HCT116 (cell line): ENCODE results near the gene SEMA3G. TPM values are rescaled to one million over a fixed set of nuclear protein-coding genes. Genes with fewer than 3 reads are reported as not detected.

Source experiments
- ATAC-seq: fragments of 200-7000 bp; cut with Tn5 transposase; 2 replicates; pipeline ENCODE4 v1.9.1; 2020; ENCODE audit warnings: mild to moderate bottlenecking, moderate library complexity
- BruUV-seq: library from RNA; stranded (reverse); fragments of 400-500 nt; replicated peaks from 2 replicates; lab custom pipeline; 2021; lab: Mats Ljungman, UMichigan
- CTCF ChIA-PET: fragments of 300-600 bp; sonication (Branson Sonifier 250); formaldehyde crosslinking; loops from one replicate; lab custom pipeline; 2021; ENCODE audit warnings: antibody characterized with exemption; lab: Charles Lee
- POLR2A ChIA-PET: fragments of 300-600, 350-600 bp; sonication (Branson Sonifier 250); formaldehyde crosslinking; loops from one replicate; lab custom pipeline; 2021; ENCODE audit warnings: antibody characterized with exemption; lab: Charles Lee
- RAD21 ChIA-PET, 2 experiments: fragments of 300-600 bp; sonication (Branson Sonifier 250); formaldehyde crosslinking; loops; one replicate each; lab custom pipeline; 2023; ENCODE audit warnings: low total read pairs in 2 of 2; ENCODE audit not compliant: uncharacterized antibody in 2 of 2, unreplicated experiment in 2 of 2, low non-redundant PET in 1 of 2; lab: Charles Lee
- DNase-seq: peaks from one replicate; pipeline ENCODE4 v3.0.0-alpha.2; 2010; ENCODE audit warnings: low read depth, low spot score
- H2AFZ ChIP-seq: fragments of 200-600 bp; shearing (Covaris generic), sonication (generic); 2 replicates; pipeline ENCODE4 v1.6.1; 2017; ENCODE audit warnings: low read depth, mixed run types, mixed read lengths, antibody characterized with exemption, low read length; ENCODE audit not compliant: poor library complexity, severe bottlenecking
- H3K27ac ChIP-seq: 2 replicates; pipeline ENCODE4 v1.5.1; 2012; ENCODE audit warnings: low read depth, low read length
- H3K27me3 ChIP-seq: fragments of 200-600 bp; sonication (generic); 2 replicates; pipeline ENCODE4 v1.6.1; 2016; ENCODE audit warnings: mixed run types, low read length, mixed read lengths; ENCODE audit not compliant: insufficient read depth
- H3K36me3 ChIP-seq, 2 experiments: fragments of 200-500 bp in 1 of 2; fragments of 200-600 bp in 1 of 2; sonication (Bioruptor generic) in 1 of 2; sonication (generic) in 1 of 2; 2 replicates each; pipeline versions ENCODE4 v1.5.1 to v1.6.1; 2014 to 2016; ENCODE audit warnings: low read length in 2 of 2, inconsistent platforms in 1 of 2, mixed read lengths in 1 of 2, mixed run types in 1 of 2; ENCODE audit not compliant: insufficient read depth in 2 of 2, control insufficient read depth in 1 of 2
- H3K4me1 ChIP-seq, 2 experiments: fragments of 200-600 bp in 1 of 2; sonication (generic) in 1 of 2; 2 replicates each; pipeline versions ENCODE4 v1.5.1 to v1.6.1; 2012 to 2017; ENCODE audit warnings: low read length in 2 of 2, inconsistent platforms in 1 of 2, mild to moderate bottlenecking in 1 of 2, mixed read lengths in 1 of 2, mixed run types in 1 of 2, moderate library complexity in 1 of 2; ENCODE audit not compliant: insufficient read depth in 2 of 2, control insufficient read depth in 1 of 2
- H3K4me2 ChIP-seq: fragments of 200-600 bp; sonication (generic); 2 replicates; pipeline ENCODE4 v1.6.1; 2017; ENCODE audit warnings: mixed run types, low read length, mixed read lengths
- H3K4me3 ChIP-seq, 2 experiments: fragments of 200-600 bp in 1 of 2; sonication (generic) in 1 of 2; replicated peaks in 1 of 2; 2 replicates each; pipeline ENCODE4 v1.5.1; 2011 to 2016; ENCODE audit warnings: low read length in 2 of 2, control low read depth in 1 of 2, low read depth in 1 of 2, mild to moderate bottlenecking in 1 of 2, mixed read lengths in 1 of 2, mixed run types in 1 of 2
- H3K79me2 ChIP-seq: fragments of 200-600 bp; sonication (generic); 2 replicates; pipeline ENCODE4 v1.6.1; 2017; ENCODE audit warnings: mild to moderate bottlenecking, mixed run types, low read length, moderate library complexity, mixed read lengths; ENCODE audit not compliant: insufficient read depth
- H3K9ac ChIP-seq: fragments of 200-600 bp; sonication (generic); 2 replicates; pipeline ENCODE4 v1.6.1; 2016; ENCODE audit warnings: low read length, mixed read lengths
- H3K9me2 ChIP-seq: fragments of 200-600 bp; sonication (generic), shearing (Covaris generic); 2 replicates; pipeline ENCODE4 v1.6.1; 2017; ENCODE audit warnings: mixed run types, mild to moderate bottlenecking, moderate library complexity; ENCODE audit not compliant: insufficient read depth
- H3K9me3 ChIP-seq, 2 experiments: fragments of 200-500 bp in 1 of 2; fragments of 200-600 bp in 1 of 2; sonication (Bioruptor generic) in 1 of 2; sonication (generic) in 1 of 2; 2 replicates each; pipeline ENCODE4 v1.6.1; 2014 to 2017; ENCODE audit warnings: low read length in 2 of 2, mixed read lengths in 2 of 2, inconsistent platforms in 1 of 2, low read depth in 1 of 2, mild to moderate bottlenecking in 1 of 2, mixed run types in 1 of 2, moderate library complexity in 1 of 2; ENCODE audit not compliant: control insufficient read depth in 1 of 2, insufficient read depth in 1 of 2
- H4K20me1 ChIP-seq: fragments of 200-600 bp; sonication (generic), shearing (Covaris generic); 2 replicates; pipeline ENCODE4 v1.6.1; 2017; ENCODE audit warnings: mixed run types, mild to moderate bottlenecking, moderate library complexity; ENCODE audit not compliant: insufficient read depth
- CEBPB ChIP-seq: IDR thresholded peaks from 2 replicates; pipeline ENCODE4 v1.6.1; 2012; ENCODE audit warnings: low read depth
- ELF1 ChIP-seq: IDR thresholded peaks from 2 replicates; pipeline ENCODE4 v1.6.1; 2012; ENCODE audit warnings: low read depth, borderline replicate concordance
- POLR2A ChIP-seq: IDR thresholded peaks from 2 replicates; pipeline ENCODE4 v1.7.0; 2011; ENCODE audit warnings: borderline replicate concordance; ENCODE audit not compliant: insufficient read depth, insufficient read length; ENCODE audit errors: extremely low read depth
- YY1 ChIP-seq: IDR thresholded peaks from 2 replicates; pipeline ENCODE4 v1.6.1; 2011; ENCODE audit warnings: low read length, low read depth, moderate library complexity, mild to moderate bottlenecking; ENCODE audit not compliant: insufficient replicate concordance; ENCODE audit errors: extremely low read depth
- ZFX ChIP-seq: fragments of 450-650 bp; IDR thresholded peaks from 2 replicates; pipeline ENCODE4 v1.6.1; 2017
- ZNF274 ChIP-seq: fragments of 200-500 bp; sonication (Bioruptor generic); IDR thresholded peaks from 2 replicates; pipeline ENCODE4 v1.6.1; 2014; ENCODE audit warnings: mild to moderate bottlenecking, low read depth, low read length, inconsistent platforms
- intact Hi-C: fragments of 100-400 bp; cut with micrococcal nuclease; formaldehyde crosslinking; loops from 2 replicates; pipeline ENCODE4 v1.10.0; 2022
- total RNA-seq: library from RNA; stranded (reverse); gene quantifications from one replicate; pipeline ENCODE4 v1.2.1, GENCODE V29; 2021; ENCODE audit not compliant: unreplicated experiment
- TF ChIP-seq, protein P1 (sequence below), 3 experiments: fragments of 200-600 bp in 1 of 3; sonication (generic) in 1 of 3; IDR thresholded peaks in 2 of 3; conservative IDR thresholded peaks in 1 of 3; 2 replicates each; pipeline ENCODE4 v1.5.1; 2012 to 2017; ENCODE audit warnings: low read depth in 2 of 3, low read length in 2 of 3, antibody characterized with exemption in 1 of 3, borderline replicate concordance in 1 of 3, control low read depth in 1 of 3, mild to moderate bottlenecking in 1 of 3, mixed read lengths in 1 of 3, mixed run types in 1 of 3, moderate library complexity in 1 of 3; ENCODE audit not compliant: insufficient read depth in 1 of 3
- TF ChIP-seq, protein P2 (sequence below): IDR thresholded peaks from 2 replicates; pipeline ENCODE4 v1.6.1; 2011; ENCODE audit warnings: mild to moderate bottlenecking, low read length, moderate library complexity; ENCODE audit not compliant: insufficient replicate concordance; ENCODE audit errors: extremely low read depth
- TF ChIP-seq, protein P3 (sequence below): IDR thresholded peaks from 2 replicates; pipeline ENCODE4 v1.6.1; 2012; ENCODE audit warnings: low read depth

Gene SEMA3G
- total RNA-seq, 1 experiment from 2014 or later, result 4.2 TPM

DNA sequence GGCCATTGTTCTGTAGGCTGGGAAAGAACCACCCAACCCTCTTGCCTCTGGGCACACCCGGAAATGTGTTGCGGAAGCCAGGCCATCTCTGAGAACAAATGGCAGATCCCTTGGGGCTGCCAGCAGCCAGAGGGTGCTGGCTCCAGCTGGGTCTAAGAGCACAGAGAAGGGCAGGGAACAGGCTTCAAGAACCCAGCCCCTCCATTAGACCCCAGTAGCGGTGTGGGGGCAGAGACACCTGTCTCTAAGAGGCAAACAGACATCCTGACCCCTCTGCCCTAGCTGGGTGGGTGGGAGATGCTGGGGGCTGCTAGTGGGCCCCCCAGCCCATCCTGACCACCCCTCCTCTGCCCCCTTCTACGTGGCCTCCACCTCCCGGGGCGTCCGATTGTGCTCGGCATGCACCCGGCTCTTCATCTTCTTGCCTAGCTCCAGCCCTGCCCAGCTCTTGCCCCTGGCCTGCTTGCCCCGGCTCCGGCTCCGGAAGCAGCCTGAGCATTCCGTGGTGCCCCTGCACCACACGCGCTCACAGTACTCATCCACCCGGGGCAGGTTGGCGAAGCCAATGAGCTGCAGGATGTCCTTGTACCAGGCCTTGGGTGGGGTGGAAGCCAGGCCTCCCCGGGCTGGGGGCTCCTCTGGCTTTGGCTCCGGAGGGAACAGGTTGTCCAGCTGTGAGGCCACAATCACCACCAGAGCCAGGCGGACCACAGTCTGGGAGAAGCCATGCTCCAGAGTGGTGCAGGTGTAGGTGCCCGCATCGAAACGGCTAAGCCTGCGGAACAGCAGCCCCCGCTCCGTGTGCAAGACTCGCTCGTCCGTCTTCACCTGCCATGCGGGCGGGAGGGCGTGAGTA is 9.4 kb downstream of the SEMA3G start:
- no peaks in the 10 kb centered on the region for H3K9me2 ChIP-seq
- no peak for DNase-seq
- H3K4me3 ChIP-seq, result no peak overlapping the region
- no peaks in the 10 kb centered on the region for H3K79me2 ChIP-seq
- no TSS peak for BruUV-seq
- no peaks in the 10 kb centered on the region for H4K20me1 ChIP-seq
- no peaks in the 10 kb centered on the region for H3K9me3 ChIP-seq
- intact Hi-C loops, result no loop called here
- H3K9ac ChIP-seq, result no peak overlapping the region
- no peaks in the 10 kb centered on the region for H3K36me3 ChIP-seq
- TF ChIP-seq ELF1, result no peak
- TF ChIP-seq ZFX, result no peak
- TF ChIP-seq ZNF274, result no peak
- no peak overlapping the region for H3K4me2 ChIP-seq
- no peak overlapping the region for H3K27ac ChIP-seq
- POLR2A ChIA-PET, result no interaction called here
- H3K4me1 ChIP-seq, result no peaks in the 10 kb centered on the region
- RAD21 ChIA-PET, result no interaction called here
- no peak for ATAC-seq
- H2AFZ ChIP-seq, result no peak overlapping the region
- CTCF ChIA-PET, result no interaction called here
- no peaks in the 10 kb centered on the region for H3K27me3 ChIP-seq

DNA sequence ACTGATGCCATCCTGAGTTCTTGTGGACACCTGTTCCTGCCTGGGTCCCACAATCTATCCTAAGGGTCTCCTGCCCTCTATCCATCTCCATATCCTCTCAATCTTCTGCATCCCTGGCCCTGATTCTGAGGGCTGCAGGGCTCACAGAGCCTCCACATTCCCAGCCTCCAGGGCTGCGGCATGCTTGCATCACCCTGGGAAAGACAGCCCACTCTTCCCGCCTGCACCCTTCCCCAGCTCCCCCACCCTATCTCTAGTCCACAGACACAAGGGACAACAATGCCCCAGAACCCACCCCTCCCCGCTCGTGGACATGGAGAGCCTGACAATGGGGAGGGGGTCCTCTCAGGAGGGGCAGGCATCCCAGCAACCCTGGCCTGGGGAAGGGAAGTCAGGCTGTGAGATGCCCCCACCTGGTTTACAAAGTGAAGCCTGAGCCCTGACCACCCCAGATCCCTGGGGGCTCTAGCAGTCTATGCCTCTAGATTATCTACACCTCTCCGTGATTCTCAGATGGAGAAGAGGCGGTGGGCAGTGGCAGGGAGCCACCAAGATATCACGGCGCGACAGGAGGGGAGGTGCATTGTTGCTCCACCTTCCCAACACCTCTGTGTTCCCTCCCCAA is 10.3 kb downstream of the SEMA3G start:
- RAD21 ChIA-PET, result no interaction called here
- no peaks in the 10 kb centered on the region for H4K20me1 ChIP-seq
- CTCF ChIA-PET, result no interaction called here
- DNase-seq (no peak), ATAC-seq (no peak)
- H3K9ac ChIP-seq, result no peak overlapping the region
- H3K9me2 ChIP-seq, result no peaks in the 10 kb centered on the region
- H3K79me2 ChIP-seq, result no peaks in the 10 kb centered on the region
- no peaks in the 10 kb centered on the region for H3K27me3 ChIP-seq
- H3K27ac ChIP-seq, result no peak overlapping the region
- no peak overlapping the region for H3K4me2 ChIP-seq
- no peaks in the 10 kb centered on the region for H3K36me3 ChIP-seq
- no peaks in the 10 kb centered on the region for H3K4me1 ChIP-seq
- no peak overlapping the region for H2AFZ ChIP-seq
- no peaks in the 10 kb centered on the region for H3K9me3 ChIP-seq
- no peak overlapping the region for H3K4me3 ChIP-seq
- BruUV-seq, result no TSS peak
- intact Hi-C loops, result no loop called here
- POLR2A ChIA-PET, result no interaction called here
- TF ChIP-seq POLR2A, result no peak
- TF ChIP-seq, protein P1, sequence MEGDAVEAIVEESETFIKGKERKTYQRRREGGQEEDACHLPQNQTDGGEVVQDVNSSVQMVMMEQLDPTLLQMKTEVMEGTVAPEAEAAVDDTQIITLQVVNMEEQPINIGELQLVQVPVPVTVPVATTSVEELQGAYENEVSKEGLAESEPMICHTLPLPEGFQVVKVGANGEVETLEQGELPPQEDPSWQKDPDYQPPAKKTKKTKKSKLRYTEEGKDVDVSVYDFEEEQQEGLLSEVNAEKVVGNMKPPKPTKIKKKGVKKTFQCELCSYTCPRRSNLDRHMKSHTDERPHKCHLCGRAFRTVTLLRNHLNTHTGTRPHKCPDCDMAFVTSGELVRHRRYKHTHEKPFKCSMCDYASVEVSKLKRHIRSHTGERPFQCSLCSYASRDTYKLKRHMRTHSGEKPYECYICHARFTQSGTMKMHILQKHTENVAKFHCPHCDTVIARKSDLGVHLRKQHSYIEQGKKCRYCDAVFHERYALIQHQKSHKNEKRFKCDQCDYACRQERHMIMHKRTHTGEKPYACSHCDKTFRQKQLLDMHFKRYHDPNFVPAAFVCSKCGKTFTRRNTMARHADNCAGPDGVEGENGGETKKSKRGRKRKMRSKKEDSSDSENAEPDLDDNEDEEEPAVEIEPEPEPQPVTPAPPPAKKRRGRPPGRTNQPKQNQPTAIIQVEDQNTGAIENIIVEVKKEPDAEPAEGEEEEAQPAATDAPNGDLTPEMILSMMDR (IDR thresholded peaks at IDR 0.05 in 2 of 3, conservative IDR thresholded peaks at IDR 0.05 in 1 of 3; ENCODE audit: borderline replicate concordance in 1 of 3, insufficient read depth in 1 of 3, low read depth in 2 of 3, low read length in 2 of 3), result no peak
- no peak for TF ChIP-seq CEBPB
- TF ChIP-seq, protein P2, sequence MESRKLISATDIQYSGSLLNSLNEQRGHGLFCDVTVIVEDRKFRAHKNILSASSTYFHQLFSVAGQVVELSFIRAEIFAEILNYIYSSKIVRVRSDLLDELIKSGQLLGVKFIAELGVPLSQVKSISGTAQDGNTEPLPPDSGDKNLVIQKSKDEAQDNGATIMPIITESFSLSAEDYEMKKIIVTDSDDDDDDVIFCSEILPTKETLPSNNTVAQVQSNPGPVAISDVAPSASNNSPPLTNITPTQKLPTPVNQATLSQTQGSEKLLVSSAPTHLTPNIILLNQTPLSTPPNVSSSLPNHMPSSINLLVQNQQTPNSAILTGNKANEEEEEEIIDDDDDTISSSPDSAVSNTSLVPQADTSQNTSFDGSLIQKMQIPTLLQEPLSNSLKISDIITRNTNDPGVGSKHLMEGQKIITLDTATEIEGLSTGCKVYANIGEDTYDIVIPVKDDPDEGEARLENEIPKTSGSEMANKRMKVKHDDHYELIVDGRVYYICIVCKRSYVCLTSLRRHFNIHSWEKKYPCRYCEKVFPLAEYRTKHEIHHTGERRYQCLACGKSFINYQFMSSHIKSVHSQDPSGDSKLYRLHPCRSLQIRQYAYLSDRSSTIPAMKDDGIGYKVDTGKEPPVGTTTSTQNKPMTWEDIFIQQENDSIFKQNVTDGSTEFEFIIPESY, result no peak
- no peak for TF ChIP-seq YY1
- no peak for TF ChIP-seq ZNF274
- TF ChIP-seq, protein P3, sequence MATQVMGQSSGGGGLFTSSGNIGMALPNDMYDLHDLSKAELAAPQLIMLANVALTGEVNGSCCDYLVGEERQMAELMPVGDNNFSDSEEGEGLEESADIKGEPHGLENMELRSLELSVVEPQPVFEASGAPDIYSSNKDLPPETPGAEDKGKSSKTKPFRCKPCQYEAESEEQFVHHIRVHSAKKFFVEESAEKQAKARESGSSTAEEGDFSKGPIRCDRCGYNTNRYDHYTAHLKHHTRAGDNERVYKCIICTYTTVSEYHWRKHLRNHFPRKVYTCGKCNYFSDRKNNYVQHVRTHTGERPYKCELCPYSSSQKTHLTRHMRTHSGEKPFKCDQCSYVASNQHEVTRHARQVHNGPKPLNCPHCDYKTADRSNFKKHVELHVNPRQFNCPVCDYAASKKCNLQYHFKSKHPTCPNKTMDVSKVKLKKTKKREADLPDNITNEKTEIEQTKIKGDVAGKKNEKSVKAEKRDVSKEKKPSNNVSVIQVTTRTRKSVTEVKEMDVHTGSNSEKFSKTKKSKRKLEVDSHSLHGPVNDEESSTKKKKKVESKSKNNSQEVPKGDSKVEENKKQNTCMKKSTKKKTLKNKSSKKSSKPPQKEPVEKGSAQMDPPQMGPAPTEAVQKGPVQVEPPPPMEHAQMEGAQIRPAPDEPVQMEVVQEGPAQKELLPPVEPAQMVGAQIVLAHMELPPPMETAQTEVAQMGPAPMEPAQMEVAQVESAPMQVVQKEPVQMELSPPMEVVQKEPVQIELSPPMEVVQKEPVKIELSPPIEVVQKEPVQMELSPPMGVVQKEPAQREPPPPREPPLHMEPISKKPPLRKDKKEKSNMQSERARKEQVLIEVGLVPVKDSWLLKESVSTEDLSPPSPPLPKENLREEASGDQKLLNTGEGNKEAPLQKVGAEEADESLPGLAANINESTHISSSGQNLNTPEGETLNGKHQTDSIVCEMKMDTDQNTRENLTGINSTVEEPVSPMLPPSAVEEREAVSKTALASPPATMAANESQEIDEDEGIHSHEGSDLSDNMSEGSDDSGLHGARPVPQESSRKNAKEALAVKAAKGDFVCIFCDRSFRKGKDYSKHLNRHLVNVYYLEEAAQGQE, result no peak
